Activated CD8-positive, alpha-beta memory T cell treated with anti-CD3 and anti-CD28 coated beads, Interleukin-2, amount 50 U/mL, for 24 hours (primary cell): ENCODE data around the gene TUT7.
A peak's percentile ranks its signal among the peaks of the same experiment; 100 is the strongest.
"Not testable (repeated sequence)": the region's sequence is repeated elsewhere in the genome, so short reads cannot be mapped to it uniquely, and the experiment has no call there.

Experiments
- DNase-seq: peaks from one replicate; pipeline ENCODE4 v3.0.0-alpha.2; 2020; ENCODE audit errors: extremely low read depth

Gene TUT7

GRCh38 chr9:86304236-86304730, 49.9 kb downstream of the TUT7 start:
- no peak for DNase-seq

DNA sequence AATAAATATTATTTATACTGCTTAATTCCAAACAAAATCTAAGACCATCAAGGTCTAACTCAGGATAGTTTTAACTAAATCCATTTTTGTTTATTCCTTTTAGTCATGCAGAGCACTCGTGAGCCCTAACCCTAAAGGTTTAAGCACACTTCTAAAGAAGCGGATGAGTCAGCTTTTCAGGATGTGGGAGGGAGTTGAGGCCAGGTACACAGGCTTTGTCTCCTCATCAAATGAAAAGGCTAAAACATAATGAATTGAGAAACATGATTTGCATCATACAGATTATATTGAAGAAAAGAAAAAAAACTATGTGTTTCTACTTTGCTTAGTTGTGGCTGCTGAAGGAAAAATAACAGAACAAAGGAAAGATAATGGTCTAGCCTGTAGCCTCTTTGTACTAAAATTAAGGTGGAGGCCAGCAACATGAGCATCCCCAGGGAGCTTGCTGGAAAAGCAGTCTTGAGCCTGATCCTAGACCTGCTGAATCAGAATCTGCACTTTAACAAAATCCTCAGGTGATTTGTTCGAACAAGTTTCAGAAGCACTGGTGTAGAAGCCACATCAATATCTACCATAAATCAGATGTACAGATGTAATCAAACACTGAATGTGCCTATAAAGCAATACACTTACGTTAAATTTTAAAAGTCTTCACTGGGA, 50.8 kb downstream of the TUT7 start:
- DNase-seq, result no peak

DNA sequence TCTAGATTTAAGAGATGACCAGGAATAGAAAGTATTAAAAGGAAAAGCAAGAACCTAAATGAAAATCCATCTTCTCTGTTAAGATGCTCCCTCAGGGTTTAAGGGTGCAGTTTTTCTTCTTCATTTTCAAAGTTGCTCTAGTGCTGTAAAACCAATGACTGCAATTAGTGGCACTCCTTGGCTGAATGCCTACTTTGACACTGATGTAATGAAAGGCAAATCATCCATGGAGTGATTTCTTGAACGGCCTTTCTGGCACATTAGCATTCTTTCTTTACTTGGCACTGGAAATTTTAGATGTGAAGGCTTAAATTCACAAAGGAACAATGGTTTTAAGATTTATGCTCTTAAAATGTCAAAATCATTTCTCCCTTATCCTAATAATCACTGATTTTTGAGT, 52.5 kb downstream of the TUT7 start:
- no peak for DNase-seq

GRCh38 chr9:86300701-86301100, 53.5 kb downstream of the TUT7 start:
- no peak for DNase-seq

DNA sequence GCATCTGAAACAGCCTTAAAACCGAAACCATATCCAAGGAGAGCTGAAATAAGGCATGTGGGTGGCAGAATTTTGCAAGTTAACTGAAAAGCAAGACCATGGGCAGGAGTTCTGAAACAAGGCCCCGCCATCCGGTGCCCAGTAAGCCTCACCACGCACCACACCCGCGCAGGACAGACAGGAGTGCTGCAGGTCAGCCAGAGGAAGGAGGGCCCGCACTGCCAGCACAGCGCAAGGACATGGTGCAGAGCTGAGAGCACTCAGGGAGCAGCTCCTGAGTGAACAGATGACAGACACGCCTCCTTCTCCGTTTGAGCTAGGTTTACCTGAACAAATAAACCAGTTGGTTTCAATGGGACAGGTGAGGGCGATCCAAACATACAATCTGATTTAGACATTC, 55.3 kb downstream of the TUT7 start:
- DNase-seq, result no peak

DNA sequence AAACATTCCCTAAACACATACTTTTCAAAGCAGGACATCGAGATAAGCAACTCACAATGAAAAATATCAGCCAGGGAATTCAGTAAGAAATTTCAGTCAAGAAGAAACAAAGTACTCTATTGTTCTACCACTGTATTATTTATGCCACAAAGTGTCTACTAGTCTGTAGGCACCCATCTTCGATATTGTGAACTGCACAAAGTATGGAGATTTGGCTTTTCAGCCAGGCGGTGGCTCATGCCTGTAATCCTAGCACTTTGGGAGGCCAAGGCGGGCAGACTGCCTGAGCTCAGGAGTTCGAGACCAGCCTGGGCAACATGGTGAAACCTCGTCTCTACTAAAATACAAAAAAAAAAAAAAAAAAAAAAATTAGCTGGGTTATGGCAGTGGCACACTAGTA, 63.9 kb downstream of the TUT7 start:
- not testable (repeated sequence) for DNase-seq

DNA sequence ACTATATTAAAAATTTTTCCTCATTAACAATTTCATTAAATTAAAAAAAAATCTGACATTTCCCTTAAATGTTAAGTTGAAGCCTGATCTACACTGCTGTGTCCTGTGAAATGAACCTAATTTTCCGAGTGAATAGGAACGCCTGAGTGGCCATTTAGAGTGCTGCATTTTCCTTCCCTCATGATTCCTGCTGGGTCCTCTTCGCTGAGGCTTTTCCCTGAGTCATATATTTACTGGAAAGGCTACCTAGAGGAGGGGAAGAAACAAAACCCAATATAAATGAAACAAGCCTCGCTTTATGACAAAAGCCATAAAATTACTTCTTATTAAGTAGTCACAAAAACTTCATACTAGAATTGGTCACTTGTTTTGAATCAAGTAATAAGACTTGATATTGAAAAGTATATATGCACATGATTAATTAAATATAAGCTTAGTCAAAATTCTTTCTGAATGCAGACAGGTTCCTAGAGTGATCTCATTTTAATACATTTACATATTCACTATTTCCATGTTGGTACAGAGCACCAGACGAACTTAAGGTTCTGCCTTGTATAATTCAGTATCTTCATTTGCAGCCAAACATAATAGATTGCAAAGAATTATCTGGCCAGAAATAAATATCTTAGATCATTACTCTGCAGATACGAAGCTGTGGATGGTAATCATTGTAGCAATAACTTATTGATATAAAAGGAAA, 65.6 kb downstream of the TUT7 start:
- no peak for DNase-seq

DNA sequence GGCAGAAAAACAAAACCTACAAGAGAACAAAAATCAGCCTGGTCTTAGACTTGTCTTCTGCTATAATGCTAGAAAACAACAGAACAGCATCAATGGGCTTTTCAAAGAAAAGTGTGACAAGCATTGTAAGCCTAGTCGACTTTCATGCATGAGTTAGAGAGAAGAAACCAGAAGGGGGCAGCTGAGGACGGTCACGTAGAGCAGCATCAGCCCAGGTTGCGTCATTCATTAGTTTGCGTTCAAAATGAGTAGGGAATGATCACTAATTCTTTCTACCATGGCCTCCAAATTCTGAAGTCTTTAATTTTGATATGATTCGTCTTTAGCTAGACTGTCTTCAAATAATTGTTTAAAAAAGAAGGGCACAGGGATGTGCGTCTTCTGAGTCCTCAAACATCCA, 67.2 kb downstream of the TUT7 start:
- DNase-seq, result no peak

GRCh38 chr9:86286278-86286677, 67.9 kb downstream of the TUT7 start:
- no peak for DNase-seq

DNA sequence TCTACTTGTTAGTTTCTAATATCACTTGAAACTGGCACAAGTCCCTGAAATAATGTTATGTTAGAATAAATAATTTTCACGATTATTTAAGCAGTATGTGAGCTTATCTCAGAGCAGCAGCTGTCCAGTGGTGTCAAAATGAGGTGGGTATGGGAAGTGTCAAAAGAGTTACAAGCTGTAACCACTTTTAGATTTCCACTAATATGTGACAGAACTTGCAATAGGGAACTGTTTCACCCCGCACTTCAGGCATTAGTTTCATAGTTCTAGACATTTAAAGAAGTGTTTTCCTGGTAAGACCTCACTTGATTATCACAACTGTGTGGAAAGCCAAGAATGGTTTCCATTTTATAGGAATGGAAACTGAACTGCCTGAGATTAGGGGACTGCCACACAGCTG, 68.9 kb downstream of the TUT7 start:
- DNase-seq, result no peak

- DNase-seq, result no peak
Measured at GRCh38 chr9:86282979-86283535, 71.2 kb downstream of the TUT7 start.

DNA sequence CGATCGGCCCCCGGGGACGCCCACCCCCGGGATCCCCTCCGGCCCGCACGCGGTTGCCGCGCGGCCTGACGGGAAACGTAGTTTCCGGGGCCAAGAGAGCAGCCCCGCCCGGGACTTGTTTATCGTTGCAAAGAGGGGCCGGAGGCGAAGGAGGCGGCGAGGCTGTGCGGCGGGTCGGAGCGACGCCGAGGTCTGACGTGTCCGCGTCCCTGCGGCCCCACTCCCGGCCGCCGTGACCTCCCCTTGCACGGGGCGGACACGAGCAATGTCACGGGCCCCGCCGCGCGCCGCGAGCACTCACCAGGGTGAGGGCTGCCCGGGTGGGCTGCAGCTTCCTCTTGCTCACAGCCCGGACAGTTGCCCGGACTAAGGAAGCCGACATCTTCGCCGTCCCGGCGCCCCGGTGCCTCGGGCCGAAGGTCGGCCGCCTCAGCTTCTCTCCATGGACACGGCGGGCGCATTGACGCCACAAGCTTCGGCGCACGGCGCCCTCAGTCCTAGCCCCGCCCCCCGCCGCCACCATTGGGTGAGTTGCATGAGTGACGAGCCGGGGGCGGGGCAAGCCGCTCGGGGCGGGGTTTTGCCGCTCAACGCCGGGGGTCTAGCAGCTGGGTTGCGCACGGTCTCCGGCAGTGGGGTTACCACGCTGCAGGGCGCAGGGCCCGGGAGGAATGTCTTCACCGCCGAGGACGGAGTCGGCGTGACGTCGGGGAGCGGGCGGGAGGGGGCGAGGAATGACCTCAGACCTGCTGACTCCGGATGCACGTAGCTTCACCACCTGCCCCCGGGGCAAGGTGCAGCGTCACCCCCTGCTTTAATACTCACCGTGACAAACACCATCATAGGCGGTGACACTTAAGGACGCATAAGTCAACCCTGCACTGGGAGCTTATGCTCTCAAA, 71.9 kb downstream of the TUT7 start, which contains the start of gene ISCA1:
Gene ISCA1, minus strand, starts transcription at position 462 of the 902 bp plus-strand sequence. Its CDS starts 80 bp downstream, at position 382.
- peak; percentile 93 for DNase-seq

DNA sequence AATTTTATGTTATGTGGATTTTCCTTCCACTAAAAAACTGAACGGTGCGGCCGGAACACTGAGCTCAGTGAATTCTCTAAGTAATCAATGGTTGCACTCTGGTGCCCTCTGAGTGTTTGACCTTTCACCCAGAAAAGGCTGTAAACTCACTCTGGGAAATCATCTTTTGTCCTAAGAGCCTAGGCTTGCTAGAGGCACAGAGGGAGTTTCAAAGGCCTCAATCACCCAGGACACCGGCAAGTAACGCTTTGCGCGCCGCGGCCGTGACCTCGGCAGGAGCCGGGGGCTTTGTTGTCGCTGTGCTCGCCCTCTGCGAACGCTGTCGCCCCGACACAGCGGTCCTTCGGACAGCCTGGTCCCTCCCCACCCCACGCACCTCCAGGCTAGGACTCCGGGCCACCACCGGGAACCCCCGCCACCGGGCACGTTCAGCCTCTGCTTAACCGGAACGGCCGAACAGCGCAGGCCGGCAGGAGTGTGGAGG, 72.6 kb downstream of the TUT7 start:
- no peak for DNase-seq

GRCh38 chr9:86280580-86280979, 73.6 kb downstream of the TUT7 start:
- DNase-seq, result no peak

GRCh38 chr9:86279839-86280238, 74.4 kb downstream of the TUT7 start:
- no peak for DNase-seq

DNA sequence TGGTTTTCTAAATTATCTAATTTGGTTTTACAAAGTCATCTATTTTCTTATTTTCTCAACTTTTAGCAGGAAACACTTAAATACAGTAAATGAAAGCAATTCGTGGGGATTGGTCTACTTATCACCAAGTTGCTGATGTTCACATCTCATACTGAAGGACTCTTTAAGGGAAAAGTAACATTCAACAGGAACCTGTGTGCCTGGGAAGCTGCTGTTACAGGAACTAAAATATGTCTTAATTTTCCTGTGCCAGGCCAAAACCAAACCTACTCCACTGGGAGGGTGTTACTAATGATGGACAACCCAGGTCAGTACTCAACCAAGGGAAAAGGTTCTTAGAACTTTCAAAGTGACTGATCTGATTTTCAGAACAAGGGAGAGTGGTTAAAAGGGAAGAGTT, 77.1 kb downstream of the TUT7 start:
- no peak for DNase-seq

GRCh38 chr9:86275962-86276361, 78.2 kb downstream of the TUT7 start:
- no peak for DNase-seq

DNA sequence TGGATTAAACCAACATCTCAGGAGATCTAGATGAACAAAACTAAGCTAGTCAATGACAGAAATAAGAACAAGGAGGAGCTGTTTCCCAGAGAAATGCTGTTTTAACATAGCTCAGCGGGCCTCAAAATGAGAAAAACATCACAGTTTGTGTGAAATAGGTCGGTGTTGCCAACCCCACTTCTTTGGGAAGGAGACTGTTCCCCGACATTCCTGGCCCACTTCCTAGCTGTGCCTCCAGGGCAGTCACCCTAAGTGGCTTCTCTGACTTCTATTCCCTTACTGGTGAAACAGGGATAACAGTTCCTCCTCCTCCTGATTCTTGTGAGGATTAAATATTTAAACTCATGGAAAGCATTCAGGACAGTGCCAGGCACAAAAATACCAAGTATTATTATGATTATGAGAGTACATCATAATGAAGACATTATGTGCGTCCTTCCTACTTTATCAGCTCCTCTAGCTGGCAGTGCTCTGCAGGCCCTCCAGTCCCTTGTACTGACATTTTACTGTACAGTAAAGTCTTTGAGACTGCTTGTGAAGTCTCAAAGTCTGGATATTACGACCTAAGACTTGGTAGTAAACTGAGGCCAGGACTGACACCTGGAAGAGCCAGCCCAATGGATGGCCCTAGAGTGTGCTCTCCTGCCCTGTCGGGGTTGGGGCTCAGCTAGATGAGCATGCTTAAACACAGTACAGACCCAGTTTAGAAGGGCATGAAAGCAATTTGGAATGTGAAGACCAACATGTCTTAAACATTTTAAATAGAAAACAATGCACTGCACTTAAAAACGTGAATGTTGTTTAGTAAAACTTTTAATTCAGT, 79.2 kb downstream of the TUT7 start:
- no peak for DNase-seq

GRCh38 chr9:86272221-86272620, 82.0 kb downstream of the TUT7 start:
- no peak for DNase-seq

- no peak for DNase-seq
Measured at GRCh38 chr9:86263876-86264275, 90.3 kb downstream of the TUT7 start.

DNA sequence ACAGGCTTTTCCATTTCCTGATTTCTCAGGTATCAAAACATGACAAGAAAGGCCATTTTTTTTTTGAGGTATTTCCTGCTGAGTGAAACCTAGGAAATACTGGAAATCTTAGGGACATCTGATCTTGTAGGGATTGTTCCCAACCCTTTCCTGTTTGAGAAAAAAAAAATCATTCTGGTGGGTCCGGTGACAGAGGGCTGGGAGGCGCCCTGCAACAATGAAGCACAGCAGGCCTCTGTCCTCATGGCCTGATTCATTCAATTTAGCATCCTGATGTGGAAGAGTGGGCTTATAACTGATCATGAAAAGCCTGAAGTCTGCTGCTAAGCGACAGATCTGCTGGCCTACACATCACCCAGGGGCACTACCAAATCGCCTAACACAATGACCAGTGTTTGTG, 91.7 kb downstream of the TUT7 start:
- DNase-seq, result no peak
